Mesothelial cell of epicardium (in vitro differentiated cells): Measurements from ENCODE around the gene YIPF1. TPM values are rescaled to one million over a fixed set of nuclear protein-coding genes. Genes with fewer than 3 reads are reported as not detected.
A peak's percentile ranks its signal among the peaks of the same experiment; 100 is the strongest.
"Not testable (repeated sequence)": the region's sequence is repeated elsewhere in the genome, so short reads cannot be mapped to it uniquely, and the experiment has no call there.

Source experiments
- DNase-seq, 2 experiments: peaks; one replicate each; pipeline ENCODE4 v3.0.0; 2021; ENCODE audit warnings: low spot score in 2 of 2; ENCODE audit not compliant: unreplicated experiment in 2 of 2
- H3K27ac Mint-ChIP-seq: 2 replicates; pipeline ENCODE4 v1.8.0; 2021; ENCODE audit warnings: mixed read lengths
- H3K27me3 Mint-ChIP-seq: 2 replicates; pipeline ENCODE4 v1.8.0; 2021; ENCODE audit warnings: low read depth, mixed read lengths
- H3K36me3 Mint-ChIP-seq: 2 replicates; pipeline ENCODE4 v1.8.0; 2021; ENCODE audit warnings: mixed read lengths
- H3K4me1 Mint-ChIP-seq: 2 replicates; pipeline ENCODE4 v1.8.0; 2021; ENCODE audit warnings: mixed read lengths
- H3K4me3 Mint-ChIP-seq: 2 replicates; pipeline ENCODE4 v1.8.0; 2021; ENCODE audit warnings: mild to moderate bottlenecking, moderate library complexity, mixed read lengths
- H3K9me3 Mint-ChIP-seq: 2 replicates; pipeline ENCODE4 v1.8.0; 2021; ENCODE audit warnings: mixed read lengths
- CTCF ChIP-seq: fragments of 200-600 bp; sonication (generic); IDR thresholded peaks from one replicate; pipeline ENCODE4 v1.5.0; 2021; ENCODE audit warnings: antibody characterized with exemption; ENCODE audit not compliant: unreplicated experiment
- total RNA-seq: library from RNA; stranded (reverse); gene quantifications from 3 replicates; pipeline ENCODE4 v1.2.1, GENCODE V29; 2021

Gene YIPF1
- total RNA-seq, 1 donor from 2014 or later = 30.9 TPM

GRCh38 chr1:53888681-53889080 lies 916 bp downstream of the YIPF1 start:
- Mint-ChIP-seq H3K4me1 (peaks cover 10% of the 10 kb centered on the region), H3K27me3 (no peaks in the 10 kb centered on the region), H3K4me3 (peak overlapping the region; percentile 95), H3K27ac (peak overlapping the region; percentile 85), H3K9me3 (no peaks in the 10 kb centered on the region), H3K36me3 (no peaks in the 10 kb centered on the region)
- no peak for DNase-seq
- TF ChIP-seq CTCF = no peak

GRCh38 chr1:53883600-53883999 lies 6.0 kb downstream of the YIPF1 start:
- H3K4me3 Mint-ChIP-seq, H3K27me3 Mint-ChIP-seq, H3K9me3 Mint-ChIP-seq, H3K27ac Mint-ChIP-seq, DNase-seq, H3K4me1 Mint-ChIP-seq: not testable (repeated sequence)
- H3K36me3 Mint-ChIP-seq = peaks cover 30% of the 10 kb centered on the region

- H3K9me3 Mint-ChIP-seq, H3K27ac Mint-ChIP-seq, H3K27me3 Mint-ChIP-seq, H3K4me1 Mint-ChIP-seq, H3K4me3 Mint-ChIP-seq, DNase-seq: not testable (repeated sequence)
- peaks cover 39% of the 10 kb centered on the region for H3K36me3 Mint-ChIP-seq
These were observed 7.7 kb downstream of the YIPF1 start for GRCh38 chr1:53881853-53882252.

GRCh38 chr1:53878492-53879105 lies 11.0 kb downstream of the YIPF1 start:
- H3K4me1 Mint-ChIP-seq = no peaks in the 10 kb centered on the region
- peak; percentile 38 for TF ChIP-seq CTCF
- peaks cover 50% of the 10 kb centered on the region for H3K36me3 Mint-ChIP-seq
- H3K27me3 Mint-ChIP-seq = no peaks in the 10 kb centered on the region
- peaks cover 9% of the 10 kb centered on the region for H3K9me3 Mint-ChIP-seq
- H3K27ac Mint-ChIP-seq = no peak overlapping the region
- no peak for DNase-seq
- no peak overlapping the region for H3K4me3 Mint-ChIP-seq

- not testable (repeated sequence) for H3K27me3 Mint-ChIP-seq, H3K4me1 Mint-ChIP-seq, H3K9me3 Mint-ChIP-seq, DNase-seq, H3K27ac Mint-ChIP-seq, H3K4me3 Mint-ChIP-seq
- peaks cover 41% of the 10 kb centered on the region for H3K36me3 Mint-ChIP-seq
These were observed 14.4 kb downstream of the YIPF1 start for GRCh38 chr1:53875150-53875549.

GRCh38 chr1:53871773-53872484 lies 17.7 kb downstream of the YIPF1 start:
- no peaks in the 10 kb centered on the region for H3K27me3 Mint-ChIP-seq
- H3K36me3 Mint-ChIP-seq = peaks cover 41% of the 10 kb centered on the region
- TF ChIP-seq CTCF = no peak
- DNase-seq = no peak
- H3K4me3 Mint-ChIP-seq = no peak overlapping the region
- no peaks in the 10 kb centered on the region for H3K9me3 Mint-ChIP-seq
- no peaks in the 10 kb centered on the region for H3K4me1 Mint-ChIP-seq
- H3K27ac Mint-ChIP-seq = no peak overlapping the region

- Mint-ChIP-seq H3K27me3 (no peaks in the 10 kb centered on the region), H3K4me3 (no peak overlapping the region), H3K4me1 (no peaks in the 10 kb centered on the region), H3K36me3 (peaks cover 45% of the 10 kb centered on the region), H3K27ac (no peak overlapping the region), H3K9me3 (no peaks in the 10 kb centered on the region)
- TF ChIP-seq CTCF = no peak
- no peak for DNase-seq
These were observed 18.4 kb downstream of the YIPF1 start for GRCh38 chr1:53871221-53871620.
